H9 (cell line): ENCODE data around the gene RPL39L. TPM values are rescaled to one million over a fixed set of nuclear protein-coding genes. Genes with fewer than 3 reads are reported as not detected.

ENCODE experiments used
- DNase-seq: peaks from one replicate; pipeline ENCODE4 v3.0.0-alpha.2; 2017
- H2AFZ ChIP-seq: one replicate; pipeline ENCODE4 v1.6.1; 2013; ENCODE audit warnings: mild to moderate bottlenecking, low read length, control low read depth, moderate library complexity
- H2AK5ac ChIP-seq: 2 replicates; pipeline ENCODE4 v1.6.1; 2013; ENCODE audit warnings: low read length, control low read depth, mixed read lengths; ENCODE audit not compliant: insufficient read length
- H2BK120ac ChIP-seq: one replicate; pipeline ENCODE4 v1.6.1; 2013; ENCODE audit warnings: low read depth, mild to moderate bottlenecking, low read length, control low read depth, inconsistent platforms; ENCODE audit not compliant: poor library complexity, severe bottlenecking
- H2BK12ac ChIP-seq: 2 replicates; pipeline ENCODE4 v1.6.1; 2013; ENCODE audit warnings: low read length, control low read depth, mixed read lengths, low read depth; ENCODE audit not compliant: insufficient read length
- H2BK15ac ChIP-seq: 2 replicates; pipeline ENCODE4 v1.6.1; 2013; ENCODE audit warnings: low read depth, low read length, control low read depth
- H2BK20ac ChIP-seq: one replicate; pipeline ENCODE4 v1.6.1; 2013; ENCODE audit warnings: low read depth, mild to moderate bottlenecking, low read length, control low read depth, inconsistent platforms; ENCODE audit not compliant: poor library complexity, severe bottlenecking
- H2BK5ac ChIP-seq: 2 replicates; pipeline ENCODE4 v1.6.1; 2013; ENCODE audit warnings: low read length, control low read depth, mixed read lengths; ENCODE audit not compliant: insufficient read length
- H3K14ac ChIP-seq: 2 replicates; pipeline ENCODE4 v1.6.1; 2013; ENCODE audit warnings: low read length, control low read depth; ENCODE audit not compliant: insufficient read depth
- H3K18ac ChIP-seq: 2 replicates; pipeline ENCODE4 v1.6.1; 2013; ENCODE audit warnings: low read depth, mild to moderate bottlenecking, mixed read lengths, low read length, control low read depth; ENCODE audit not compliant: insufficient read length
- H3K23ac ChIP-seq: 2 replicates; pipeline ENCODE4 v1.6.1; 2013; ENCODE audit warnings: low read length, control low read depth, mixed read lengths, low read depth; ENCODE audit not compliant: insufficient read length
- H3K23me2 ChIP-seq: 2 replicates; pipeline ENCODE4 v1.6.1; 2013; ENCODE audit warnings: low read depth, mild to moderate bottlenecking, mixed read lengths, low read length, control low read depth; ENCODE audit not compliant: insufficient read length, poor library complexity, severe bottlenecking
- H3K27ac ChIP-seq: 2 replicates; pipeline ENCODE4 v1.5.1; 2013; ENCODE audit warnings: low read length, control low read depth, mixed read lengths, low read depth; ENCODE audit not compliant: insufficient read length
- H3K27me3 ChIP-seq: 2 replicates; pipeline ENCODE4 v1.6.1; 2013; ENCODE audit warnings: low read length, control low read depth, inconsistent platforms; ENCODE audit not compliant: insufficient read depth
- H3K4ac ChIP-seq: 2 replicates; pipeline ENCODE4 v1.6.1; 2013; ENCODE audit warnings: low read depth, mild to moderate bottlenecking, control low read depth, inconsistent platforms, low read length, moderate library complexity
- H3K4me1 ChIP-seq: 2 replicates; pipeline ENCODE4 v1.6.1; 2013; ENCODE audit warnings: low read length, control low read depth, inconsistent platforms; ENCODE audit not compliant: insufficient read depth
- H3K4me2 ChIP-seq: 2 replicates; pipeline ENCODE4 v1.6.1; 2013; ENCODE audit warnings: low read length, control low read depth, mixed read lengths; ENCODE audit not compliant: insufficient read length, insufficient read depth
- H3K56ac ChIP-seq: 2 replicates; pipeline ENCODE4 v1.6.1; 2013; ENCODE audit warnings: low read depth, mild to moderate bottlenecking, mixed read lengths, low read length, control low read depth; ENCODE audit not compliant: insufficient read length
- H3K79me1 ChIP-seq: 2 replicates; pipeline ENCODE4 v1.6.1; 2013; ENCODE audit warnings: low read depth, mild to moderate bottlenecking, moderate library complexity, low read length, control low read depth, inconsistent platforms; ENCODE audit not compliant: insufficient read depth, poor library complexity, severe bottlenecking
- H3K79me2 ChIP-seq: 2 replicates; pipeline ENCODE4 v1.6.1; 2013; ENCODE audit warnings: low read length, control low read depth, inconsistent platforms; ENCODE audit not compliant: insufficient read depth
- H3K9ac ChIP-seq: 2 replicates; pipeline ENCODE4 v1.6.1; 2013; ENCODE audit warnings: low read length, control low read depth, mixed read lengths; ENCODE audit not compliant: insufficient read length; ENCODE audit errors: extremely low read depth
- H3K9me3 ChIP-seq: one replicate; pipeline ENCODE4 v1.6.1; 2013; ENCODE audit warnings: low read depth, low read length, inconsistent platforms; ENCODE audit not compliant: control insufficient read depth
- H3T11ph ChIP-seq: one replicate; pipeline ENCODE4 v1.6.1; 2013; ENCODE audit warnings: mild to moderate bottlenecking, low read length, control low read depth, inconsistent platforms
- H4K20me1 ChIP-seq: one replicate; pipeline ENCODE4 v1.6.1; 2013; ENCODE audit not compliant: control insufficient read depth, insufficient read length, insufficient read depth
- H4K5ac ChIP-seq: 2 replicates; pipeline ENCODE4 v1.6.1; 2013; ENCODE audit warnings: low read depth, mild to moderate bottlenecking, mixed read lengths, low read length, control low read depth; ENCODE audit not compliant: insufficient read length
- H4K8ac ChIP-seq: replicated peaks from 2 replicates; pipeline ENCODE4 v1.6.1; 2013; ENCODE audit warnings: low read length, control low read depth, mixed read lengths, low read depth; ENCODE audit not compliant: insufficient read length
- H4K91ac ChIP-seq: 2 replicates; pipeline ENCODE4 v1.6.1; 2013; ENCODE audit warnings: low read depth, mild to moderate bottlenecking, moderate library complexity, mixed read lengths, low read length, control low read depth; ENCODE audit not compliant: insufficient read length
- H3K27ac Mint-ChIP-seq, 3 experiments: 2 replicates in 2 of 3; 3 replicates in 1 of 3; pipeline ENCODE4 v1.8.0; 2020 to 2021; ENCODE audit warnings: mixed read lengths in 3 of 3, mild to moderate bottlenecking in 1 of 3, moderate library complexity in 1 of 3
- H3K27me3 Mint-ChIP-seq: 2 replicates; pipeline ENCODE4 v1.8.0; 2021; ENCODE audit warnings: low read depth, mild to moderate bottlenecking, moderate library complexity, mixed read lengths
- H3K36me3 Mint-ChIP-seq, 3 experiments: 2 replicates in 2 of 3; 3 replicates in 1 of 3; pipeline ENCODE4 v1.8.0; 2020 to 2021; ENCODE audit warnings: low read depth in 3 of 3, mixed read lengths in 3 of 3; ENCODE audit not compliant: insufficient read depth in 1 of 3
- H3K4me1 Mint-ChIP-seq, 2 experiments: 2 replicates each; pipeline ENCODE4 v1.8.0; 2020; ENCODE audit warnings: mixed read lengths in 2 of 2
- H3K4me3 Mint-ChIP-seq, 2 experiments: 2 replicates in 1 of 2; 3 replicates in 1 of 2; pipeline ENCODE4 v1.8.0; 2020 to 2021; ENCODE audit warnings: mild to moderate bottlenecking in 2 of 2, mixed read lengths in 2 of 2, moderate library complexity in 1 of 2
- H3K9me3 Mint-ChIP-seq, 2 experiments: 2 replicates in 1 of 2; 3 replicates in 1 of 2; pipeline ENCODE4 v1.8.0; 2020; ENCODE audit warnings: mild to moderate bottlenecking in 2 of 2, mixed read lengths in 2 of 2, moderate library complexity in 1 of 2
- WGBS: extraction: QIAGEN DNeasy Blood & Tissue Kit; methylation state at CpG from one replicate; pipeline ENCODE4 v1.1.7; 2013; ENCODE audit warnings: missing lambda C conversion rate, low lambda C conversion rate, mixed read lengths; ENCODE audit not compliant: insufficient read length; ENCODE audit errors: extremely low coverage; 5-methylcytosine and 5-hydroxymethylcytosine counted together
- total RNA-seq: library from RNA; stranded (reverse); gene quantifications from 2 replicates; pipeline ENCODE4 v1.2.1, GENCODE V29; 2021
- TF ChIP-seq, protein P1 (sequence below): fragments of 200-600 bp; sonication (generic); conservative IDR thresholded peaks from 3 replicates; pipeline ENCODE4 v1.8.0; 2021; ENCODE audit warnings: antibody characterized with exemption, mild to moderate bottlenecking

The RPL39L gene
- total RNA-seq, 1 experiment from 2014 or later: 71.7 TPM

DNA sequence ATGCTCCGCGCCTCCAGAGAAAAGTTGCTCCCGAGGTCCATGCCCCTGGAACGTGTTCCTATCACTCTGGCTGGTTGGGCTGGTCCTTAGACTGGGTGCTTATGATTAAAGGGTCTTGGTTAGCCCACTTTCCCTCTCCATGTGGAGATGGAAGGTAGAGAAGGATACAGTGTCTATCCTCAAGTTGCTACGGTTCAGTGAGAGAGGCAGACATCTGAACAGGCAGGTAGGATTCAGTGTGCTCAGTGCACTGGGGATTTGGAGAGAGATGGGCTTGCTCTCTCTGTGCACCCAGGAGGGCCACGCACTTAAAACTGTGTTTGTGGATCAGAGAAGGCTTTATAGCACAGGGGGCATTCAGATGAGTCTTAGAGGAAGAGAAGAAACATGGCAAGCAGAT lies 63.0 kb downstream of the RPL39L start:
- Histone ChIP-seq H2BK12ac (no peak overlapping the region), H3K79me2 (no peaks in the 10 kb centered on the region)
- H3K36me3 Mint-ChIP-seq: peaks cover 40 to 68% (median 58%) of the 10 kb centered on the region in 3 experiments

More for the DNA sequence above, 63.0 kb downstream of the RPL39L start:
- no peak overlapping the region for H3K4me3 Mint-ChIP-seq
- TF ChIP-seq, protein P1, sequence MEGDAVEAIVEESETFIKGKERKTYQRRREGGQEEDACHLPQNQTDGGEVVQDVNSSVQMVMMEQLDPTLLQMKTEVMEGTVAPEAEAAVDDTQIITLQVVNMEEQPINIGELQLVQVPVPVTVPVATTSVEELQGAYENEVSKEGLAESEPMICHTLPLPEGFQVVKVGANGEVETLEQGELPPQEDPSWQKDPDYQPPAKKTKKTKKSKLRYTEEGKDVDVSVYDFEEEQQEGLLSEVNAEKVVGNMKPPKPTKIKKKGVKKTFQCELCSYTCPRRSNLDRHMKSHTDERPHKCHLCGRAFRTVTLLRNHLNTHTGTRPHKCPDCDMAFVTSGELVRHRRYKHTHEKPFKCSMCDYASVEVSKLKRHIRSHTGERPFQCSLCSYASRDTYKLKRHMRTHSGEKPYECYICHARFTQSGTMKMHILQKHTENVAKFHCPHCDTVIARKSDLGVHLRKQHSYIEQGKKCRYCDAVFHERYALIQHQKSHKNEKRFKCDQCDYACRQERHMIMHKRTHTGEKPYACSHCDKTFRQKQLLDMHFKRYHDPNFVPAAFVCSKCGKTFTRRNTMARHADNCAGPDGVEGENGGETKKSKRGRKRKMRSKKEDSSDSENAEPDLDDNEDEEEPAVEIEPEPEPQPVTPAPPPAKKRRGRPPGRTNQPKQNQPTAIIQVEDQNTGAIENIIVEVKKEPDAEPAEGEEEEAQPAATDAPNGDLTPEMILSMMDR: no peak
- H3K27me3 Mint-ChIP-seq: no peaks in the 10 kb centered on the region
- H4K91ac ChIP-seq: no peak overlapping the region
- H2AFZ ChIP-seq: no peak overlapping the region
- H2AK5ac ChIP-seq: no peak overlapping the region
- H3K23me2 ChIP-seq: no peaks in the 10 kb centered on the region
- H2BK5ac ChIP-seq: no peak overlapping the region
- no peak overlapping the region for H2BK15ac ChIP-seq
- H3K9me3 Mint-ChIP-seq: no peaks in the 10 kb centered on the region
- H3K27ac Mint-ChIP-seq: peak overlapping the region in 2 of 3 experiments; percentile 73 to 88; a peak in 4 of 7 replicates
- no peak overlapping the region for H2BK20ac ChIP-seq
- H3K4me1 ChIP-seq: peaks cover 8% of the 10 kb centered on the region; the same call in 1 of the 2 replicates
- H3K27me3 ChIP-seq: no peaks in the 10 kb centered on the region
- no CpG with 5 or more reads among the region's 6 CpGs for WGBS
- H3K4me1 Mint-ChIP-seq: peaks cover 40 to 42% of the 10 kb centered on the region in 2 experiments
- H3K18ac ChIP-seq: no peak overlapping the region
- H3K9ac ChIP-seq: no peak overlapping the region
- no peak overlapping the region for H2BK120ac ChIP-seq
- H3K9me3 ChIP-seq: no peaks in the 10 kb centered on the region
- no peak overlapping the region for H3K4me2 ChIP-seq
- no peak overlapping the region for H3K27ac ChIP-seq
- no peak overlapping the region for H3K56ac ChIP-seq
- DNase-seq: no peak
- no peak overlapping the region for H3K23ac ChIP-seq
- H3K14ac ChIP-seq: no peak overlapping the region
- no peak overlapping the region for H4K5ac ChIP-seq
- no peak overlapping the region for H3K4ac ChIP-seq
- H3K79me1 ChIP-seq: no peaks in the 10 kb centered on the region
- no peak overlapping the region for H4K8ac ChIP-seq
- no peaks in the 10 kb centered on the region for H4K20me1 ChIP-seq
- no peak overlapping the region for H3T11ph ChIP-seq
